UCSD-AML1 (cell line): ENCODE results near the gene FER1L5.

Experiments used
- DNase-seq: peaks from one replicate; lab custom pipeline; 2025; ENCODE audit not compliant: unreplicated experiment; lab: John Stamatoyannopoulos, UW

The FER1L5 gene

DNA sequence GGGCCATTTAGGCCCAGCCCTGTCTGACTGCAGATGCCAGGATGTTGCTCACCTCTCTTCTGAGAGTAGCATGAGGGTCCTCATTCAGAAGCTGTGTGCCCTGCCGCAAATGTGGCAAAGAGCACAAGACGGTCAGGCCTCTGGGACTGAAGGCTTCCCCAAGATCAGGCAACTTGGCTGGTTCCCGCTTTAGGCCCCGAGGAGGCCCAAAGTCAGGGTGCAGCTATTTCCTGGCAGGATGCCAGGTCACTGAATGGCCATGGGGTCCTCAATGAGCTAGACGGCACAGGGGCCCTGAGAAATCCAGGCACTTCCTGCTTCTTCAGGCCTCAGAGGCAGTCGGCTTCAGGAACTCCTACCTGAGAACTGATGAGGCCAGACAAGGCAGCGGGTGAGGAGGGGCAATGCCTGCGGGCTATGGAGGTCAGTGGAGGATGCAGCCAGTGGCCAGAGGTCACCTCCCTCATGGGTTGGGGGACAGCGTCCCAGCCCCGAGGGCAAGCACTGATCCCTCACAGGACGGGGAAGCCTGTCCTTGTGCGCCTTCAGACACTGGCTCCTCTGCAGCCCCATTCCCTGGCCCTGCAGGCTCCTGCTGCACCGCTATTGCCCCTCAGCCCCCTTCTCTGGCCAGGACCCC lies 52.4 kb downstream of the FER1L5 start:
- no peak for DNase-seq

DNA sequence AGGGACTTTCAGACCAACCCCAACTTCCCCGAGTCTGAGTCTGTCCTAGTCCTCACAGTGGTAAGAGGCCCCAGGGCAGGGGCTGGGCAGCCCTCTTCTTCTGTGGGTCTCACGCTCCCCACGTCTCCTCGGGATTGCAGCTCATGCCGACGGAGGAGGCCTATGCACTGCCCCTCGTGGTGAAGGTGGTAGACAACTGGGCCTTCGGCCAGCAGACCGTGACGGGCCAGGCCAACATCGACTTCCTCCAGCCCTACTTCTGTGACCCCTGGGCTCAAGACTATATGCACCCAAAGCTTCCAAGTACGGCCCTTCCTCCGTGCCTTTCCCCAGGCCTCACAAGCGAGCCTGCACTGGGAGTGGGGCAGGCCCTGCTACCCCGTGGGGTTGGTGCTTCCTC lies 53.0 kb downstream of the FER1L5 start:
- DNase-seq = no peak

DNA sequence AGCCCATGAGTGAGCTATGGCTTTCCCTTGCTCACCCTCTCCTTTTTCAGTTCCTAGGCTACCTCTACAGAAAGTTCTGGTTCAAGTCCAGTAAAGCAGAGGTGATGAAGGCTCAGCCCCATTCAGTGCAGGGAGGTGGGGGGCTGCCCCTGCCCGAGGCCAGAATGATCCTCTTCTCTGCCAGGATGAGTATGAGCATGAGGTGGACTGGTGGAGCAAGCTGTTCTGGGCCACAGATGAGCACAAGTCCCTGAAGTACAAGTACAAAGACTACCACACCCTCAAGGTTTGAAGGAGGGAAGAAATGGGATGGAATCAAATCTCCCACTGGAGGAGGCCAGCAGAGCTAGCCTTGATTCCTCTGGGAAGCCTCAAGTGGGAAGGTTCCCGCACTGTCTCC lies 54.9 kb downstream of the FER1L5 start:
- no peak for DNase-seq

DNA sequence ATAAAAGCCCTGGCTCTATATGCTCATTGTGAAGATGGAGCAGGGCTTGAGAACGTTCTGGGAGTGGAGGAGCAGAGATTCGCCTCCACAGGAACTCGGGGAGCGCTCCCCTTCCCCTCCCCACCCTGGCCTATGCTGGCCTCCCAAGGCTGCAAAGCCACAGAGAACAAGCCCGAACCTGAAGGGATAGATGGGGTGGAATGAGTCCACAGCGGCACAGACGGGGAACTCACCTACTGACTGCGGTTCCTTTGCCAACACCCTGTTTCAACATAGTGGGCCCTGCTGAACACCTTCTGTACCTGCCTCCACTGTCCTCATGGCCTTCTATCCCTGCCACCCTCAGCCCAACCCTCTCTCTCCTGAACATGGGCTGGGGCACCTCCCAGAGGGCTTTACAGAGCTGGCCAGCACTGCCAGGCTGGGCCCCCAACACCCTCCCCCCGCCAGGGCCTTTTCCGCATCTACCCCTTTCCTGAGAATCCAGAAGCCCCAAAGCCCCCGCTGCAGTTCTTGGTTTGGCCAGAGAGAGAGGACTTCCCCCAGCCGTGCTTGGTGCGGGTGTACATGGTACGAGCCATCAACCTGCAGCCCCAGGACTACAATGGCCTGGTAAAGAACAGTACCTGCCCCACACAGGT lies 55.8 kb downstream of the FER1L5 start:
- no peak for DNase-seq

DNA sequence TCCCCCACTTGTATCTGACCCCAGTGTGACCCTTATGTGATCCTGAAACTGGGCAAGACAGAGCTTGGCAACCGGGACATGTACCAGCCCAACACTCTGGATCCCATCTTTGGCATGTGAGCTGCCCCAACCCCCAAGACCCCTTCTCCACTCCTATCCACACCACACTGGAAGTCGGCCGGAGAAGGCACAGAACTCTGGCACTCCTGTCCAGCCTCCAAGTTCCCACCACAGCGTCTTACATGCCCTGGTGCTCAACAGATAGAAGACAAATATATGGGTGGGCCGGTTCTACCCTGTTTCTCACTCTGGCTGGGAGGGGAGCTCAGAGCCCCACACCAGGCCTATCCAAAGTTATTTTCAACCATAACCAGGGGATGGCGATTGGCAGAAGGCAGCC lies 56.5 kb downstream of the FER1L5 start:
- no peak for DNase-seq

DNA sequence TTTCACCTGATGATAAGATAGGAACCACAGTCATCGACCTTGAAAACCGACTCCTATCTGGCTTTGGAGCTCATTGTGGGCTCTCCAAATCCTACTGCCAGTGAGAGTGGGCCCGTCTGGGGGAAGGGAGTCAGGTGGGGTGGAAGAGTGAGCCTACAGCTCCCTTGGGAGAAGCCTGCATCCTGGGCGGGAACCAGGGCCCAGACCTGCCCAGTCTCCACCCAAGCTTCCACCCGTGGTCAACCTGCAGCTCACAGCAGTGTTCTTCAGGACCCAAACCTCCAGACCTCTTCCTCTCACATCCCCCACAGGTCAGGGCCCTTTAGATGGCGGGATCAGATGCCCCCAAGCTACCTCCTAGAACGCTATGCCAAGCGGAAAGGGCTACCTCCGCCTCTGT lies 57.1 kb downstream of the FER1L5 start:
- DNase-seq = no peak

DNA sequence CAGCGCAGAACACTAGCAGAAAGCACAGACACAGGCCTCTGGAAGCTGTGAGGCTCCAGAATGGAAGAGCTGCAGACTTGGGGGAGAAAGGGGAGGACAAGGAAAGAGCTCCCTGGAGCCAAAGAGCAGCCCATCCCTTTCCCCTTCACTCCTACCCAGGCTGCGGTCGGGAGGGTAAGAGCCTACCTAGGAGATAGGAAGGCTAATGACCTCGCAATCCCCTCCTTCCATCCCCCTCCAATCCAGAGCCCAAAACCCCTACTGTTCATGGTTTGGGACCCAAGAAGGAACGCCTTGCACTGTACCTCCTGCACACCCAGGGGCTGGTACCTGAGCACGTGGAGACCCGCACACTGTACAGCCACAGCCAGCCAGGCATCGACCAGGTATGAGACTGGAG lies 57.5 kb downstream of the FER1L5 start:
- DNase-seq = no peak

DNA sequence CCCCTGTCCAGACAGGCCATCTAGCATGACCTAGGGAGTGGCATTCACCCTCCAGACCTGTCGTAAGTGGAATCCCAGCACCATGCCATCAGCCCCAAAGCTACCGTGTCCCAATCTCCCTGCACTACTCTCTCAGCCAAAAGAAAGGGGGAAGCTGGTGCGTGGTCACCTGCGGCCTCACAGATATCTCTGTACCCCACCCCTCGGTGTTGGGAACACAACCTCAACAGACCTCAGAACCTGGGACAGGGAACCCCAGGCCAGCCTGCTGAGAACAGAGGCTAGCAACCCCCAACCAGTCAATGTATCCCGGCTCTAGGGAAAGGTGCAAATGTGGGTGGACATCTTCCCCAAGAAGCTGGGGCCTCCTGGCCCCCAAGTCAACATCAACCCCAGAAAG lies 59.1 kb downstream of the FER1L5 start:
- no peak for DNase-seq

DNA sequence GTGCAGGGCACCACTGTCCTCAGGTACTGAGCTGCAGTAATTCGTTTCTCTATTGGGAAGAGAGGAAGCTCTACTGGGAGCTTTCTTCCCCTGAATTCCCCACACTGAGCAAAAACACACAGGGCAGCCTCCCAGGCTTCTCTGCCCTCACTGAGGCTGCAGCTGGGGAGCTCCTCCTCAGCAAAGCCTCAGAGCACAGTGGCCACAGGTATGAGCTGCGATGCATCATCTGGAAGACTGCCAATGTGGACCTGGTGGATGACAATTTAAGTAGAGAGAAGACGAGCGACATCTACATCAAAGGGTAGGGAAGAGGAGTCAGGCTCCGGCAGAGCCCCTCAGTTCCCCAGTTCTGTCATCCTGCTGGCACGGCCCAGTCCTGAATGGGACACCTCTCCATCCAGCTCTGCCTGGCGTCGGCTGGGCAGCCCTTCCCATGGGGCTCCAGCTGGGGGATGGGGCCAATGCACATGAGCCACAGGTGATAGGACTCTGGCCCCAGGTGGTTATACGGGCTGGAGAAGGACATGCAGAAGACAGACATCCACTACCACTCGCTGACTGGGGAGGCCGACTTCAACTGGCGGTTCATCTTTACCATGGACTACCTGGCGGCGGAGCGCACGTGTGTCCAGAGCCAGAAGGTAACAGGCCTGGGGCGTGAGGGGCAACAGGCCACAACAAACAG lies 59.7 kb downstream of the FER1L5 start:
- no peak for DNase-seq

DNA sequence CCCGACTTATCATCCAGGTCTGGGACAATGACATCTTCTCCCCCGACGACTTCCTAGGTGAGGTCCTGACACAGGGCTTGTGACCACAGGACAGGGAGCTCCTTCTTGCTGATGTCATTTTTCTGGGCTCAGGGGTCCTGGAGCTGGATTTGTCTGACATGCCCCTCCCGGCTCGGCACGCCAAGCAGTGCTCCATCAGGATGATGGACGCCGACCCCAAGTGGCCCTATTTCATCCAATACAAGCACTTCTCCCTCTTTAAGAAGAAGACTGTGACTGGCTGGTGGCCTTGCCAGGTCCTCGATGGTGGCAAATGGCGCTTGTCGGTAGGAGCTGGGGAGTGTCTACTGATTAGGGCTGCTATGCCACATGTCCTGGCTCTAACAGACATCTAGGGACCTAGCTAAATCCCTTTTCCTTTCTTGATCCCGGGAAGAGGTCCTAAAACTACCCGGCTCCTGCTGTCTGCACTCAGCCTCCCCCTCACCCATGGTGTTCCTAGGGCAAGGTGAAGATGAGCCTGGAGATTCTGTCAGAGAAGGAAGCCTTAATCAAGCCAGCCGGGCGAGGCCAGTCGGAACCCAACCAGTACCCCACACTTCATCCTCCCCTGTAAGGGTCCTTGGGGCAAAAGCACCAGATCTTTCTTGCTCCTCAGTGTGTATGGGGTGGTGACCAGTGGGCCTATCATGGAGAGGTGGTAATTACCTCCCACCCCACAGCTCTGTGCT lies 60.6 kb downstream of the FER1L5 start:
- no peak for DNase-seq

DNA sequence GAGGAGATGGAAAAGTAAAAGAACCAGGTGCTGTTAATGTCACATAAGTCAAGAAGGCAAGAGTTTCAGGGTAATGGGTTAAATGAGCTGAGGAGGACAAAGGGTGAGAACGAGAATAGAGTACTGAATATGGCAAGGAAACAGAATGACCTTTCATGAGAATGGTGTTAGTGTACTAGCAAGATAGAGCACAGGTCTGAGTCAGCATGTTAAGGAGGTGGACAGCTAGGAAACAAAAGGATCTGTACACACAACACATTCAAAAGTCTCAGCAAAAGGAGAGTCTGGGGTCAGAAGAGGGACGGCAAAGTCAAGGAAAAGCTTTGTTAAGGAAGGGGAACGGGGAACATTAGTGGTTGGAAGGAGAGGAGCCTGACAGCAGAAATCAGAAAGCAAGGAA lies 68.4 kb downstream of the FER1L5 start:
- DNase-seq = no peak

DNA sequence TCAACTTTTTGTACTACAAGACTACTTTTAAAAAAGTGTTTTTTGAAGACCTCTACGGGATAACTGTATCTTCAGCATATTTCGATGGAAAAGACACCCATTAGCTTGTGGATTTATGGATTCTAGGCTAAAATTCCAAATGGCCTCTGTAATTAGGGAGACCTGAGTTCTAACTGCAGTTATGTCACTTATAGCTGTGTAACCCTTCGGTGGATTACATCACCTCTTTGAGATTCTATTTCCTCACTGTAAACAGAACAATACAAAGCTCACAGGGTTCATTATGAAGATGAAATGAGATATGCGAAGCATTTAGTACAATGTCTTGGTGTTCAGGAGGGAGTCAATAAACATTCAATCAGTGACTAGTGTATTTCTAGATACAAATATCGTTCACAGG lies 73.1 kb downstream of the FER1L5 start:
- DNase-seq = no peak

DNA sequence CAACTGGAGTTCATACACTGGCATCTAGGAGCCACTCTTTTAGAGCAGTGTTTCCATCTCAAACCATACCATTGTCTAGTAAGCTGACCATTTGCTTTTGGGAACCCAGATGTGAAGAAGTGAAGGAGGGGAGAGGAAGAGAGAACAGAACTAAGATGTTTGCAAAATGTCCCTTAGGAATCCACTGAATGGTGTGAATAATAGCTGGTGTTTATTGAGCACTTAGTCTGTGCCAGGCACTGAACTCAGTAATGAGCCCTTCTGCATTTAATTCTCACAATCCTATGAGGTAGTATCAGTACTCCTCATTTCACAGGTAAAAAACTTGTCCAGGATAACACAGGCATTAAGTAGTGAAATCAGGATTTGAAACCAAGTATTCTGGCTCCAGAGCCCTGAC lies 73.8 kb downstream of the FER1L5 start:
- no peak for DNase-seq

DNA sequence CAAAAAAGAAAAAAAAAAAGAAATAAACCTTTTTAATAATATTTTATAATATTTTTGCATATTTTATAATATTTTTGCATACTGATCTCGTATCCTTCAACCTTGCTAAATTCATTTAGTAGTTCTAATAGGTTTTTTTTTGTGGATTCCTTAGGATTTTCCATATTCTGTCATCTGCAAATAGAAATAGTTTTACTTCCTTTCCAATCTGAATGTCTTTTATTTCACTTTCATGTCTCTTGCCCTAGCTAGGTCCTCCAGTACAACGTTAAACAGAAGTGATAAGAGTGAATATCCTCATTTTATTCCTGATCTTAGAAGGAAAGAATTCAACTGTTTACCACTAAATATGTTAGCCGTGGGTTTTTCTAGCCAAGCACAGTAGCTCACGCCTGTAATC lies 83.6 kb downstream of the FER1L5 start:
- DNase-seq = no peak

DNA sequence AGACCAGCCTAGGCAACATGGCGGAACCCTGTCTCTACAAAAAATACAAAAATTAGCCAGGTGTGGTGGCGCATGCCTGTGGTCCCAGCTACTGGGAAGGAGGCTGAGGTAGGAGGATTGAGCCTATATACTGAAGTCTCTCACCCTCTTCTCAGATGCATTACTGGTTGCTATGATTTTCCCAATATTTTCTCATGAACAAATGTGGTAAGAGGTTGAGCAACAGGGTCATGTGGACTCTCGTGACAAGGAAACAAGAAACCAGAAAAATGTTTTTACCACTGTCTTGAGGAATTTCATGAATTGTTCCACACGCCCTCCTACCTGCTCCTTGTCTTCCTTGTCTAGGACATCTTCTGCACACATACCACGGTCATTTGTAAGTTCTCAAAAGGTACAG lies 84.9 kb downstream of the FER1L5 start:
- DNase-seq = no peak

DNA sequence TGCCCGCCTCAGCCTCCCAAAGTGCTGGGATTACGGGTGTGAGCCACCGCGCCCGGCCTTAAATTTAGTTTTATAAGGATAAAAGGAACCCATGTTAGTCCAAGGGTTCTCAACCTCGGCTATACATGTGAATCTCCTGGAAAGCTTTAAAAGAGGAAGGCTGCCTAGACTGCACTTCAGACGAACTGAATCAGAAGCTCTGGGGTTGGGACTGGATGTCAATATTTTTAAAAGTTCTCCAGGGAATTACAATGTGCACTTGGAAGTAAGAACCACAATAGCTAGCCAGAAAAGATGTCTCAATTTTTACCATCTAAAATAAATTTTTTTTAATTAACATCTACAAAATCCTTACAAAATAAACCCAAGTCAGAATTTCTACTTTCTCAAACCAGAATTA lies 87.2 kb downstream of the FER1L5 start:
- DNase-seq = no peak

DNA sequence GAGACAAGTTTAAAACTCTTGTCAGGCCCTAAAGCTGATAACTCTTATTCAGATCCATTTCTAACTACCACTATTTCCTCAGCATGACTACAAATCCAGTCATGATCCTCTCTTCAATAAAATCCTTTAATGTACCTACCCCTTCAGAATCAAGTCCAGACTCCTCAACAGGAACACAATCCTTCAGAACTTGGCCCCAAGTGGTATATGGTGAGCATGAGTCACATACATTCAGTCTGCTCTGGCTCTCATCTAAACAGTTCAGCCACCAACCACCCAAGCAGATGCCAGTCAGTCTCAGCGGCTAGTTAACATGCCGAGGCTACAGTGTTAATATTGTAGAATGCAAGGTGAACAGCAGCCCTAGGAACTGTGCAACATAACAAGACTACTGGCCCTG lies 87.6 kb downstream of the FER1L5 start:
- DNase-seq = no peak

DNA sequence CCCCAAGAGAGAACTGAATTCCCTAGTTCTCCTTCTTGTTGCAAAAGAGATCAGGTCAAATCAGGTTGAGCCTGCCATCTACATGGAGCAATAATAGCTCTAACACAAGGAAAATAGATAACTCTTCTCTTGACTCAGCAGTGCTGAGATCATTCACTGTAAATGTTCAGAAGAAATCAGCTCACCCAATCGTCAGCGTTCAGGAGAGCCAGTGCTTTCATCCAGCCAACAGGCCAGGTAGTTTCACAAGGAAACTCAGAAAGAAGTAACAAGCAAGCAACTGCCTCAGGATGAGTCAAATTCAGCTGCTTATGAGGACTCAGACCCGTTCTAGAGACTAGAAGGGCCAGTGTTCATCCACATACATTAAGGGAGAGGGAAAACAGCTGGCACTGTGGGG lies 91.4 kb downstream of the FER1L5 start:
- DNase-seq = no peak

DNA sequence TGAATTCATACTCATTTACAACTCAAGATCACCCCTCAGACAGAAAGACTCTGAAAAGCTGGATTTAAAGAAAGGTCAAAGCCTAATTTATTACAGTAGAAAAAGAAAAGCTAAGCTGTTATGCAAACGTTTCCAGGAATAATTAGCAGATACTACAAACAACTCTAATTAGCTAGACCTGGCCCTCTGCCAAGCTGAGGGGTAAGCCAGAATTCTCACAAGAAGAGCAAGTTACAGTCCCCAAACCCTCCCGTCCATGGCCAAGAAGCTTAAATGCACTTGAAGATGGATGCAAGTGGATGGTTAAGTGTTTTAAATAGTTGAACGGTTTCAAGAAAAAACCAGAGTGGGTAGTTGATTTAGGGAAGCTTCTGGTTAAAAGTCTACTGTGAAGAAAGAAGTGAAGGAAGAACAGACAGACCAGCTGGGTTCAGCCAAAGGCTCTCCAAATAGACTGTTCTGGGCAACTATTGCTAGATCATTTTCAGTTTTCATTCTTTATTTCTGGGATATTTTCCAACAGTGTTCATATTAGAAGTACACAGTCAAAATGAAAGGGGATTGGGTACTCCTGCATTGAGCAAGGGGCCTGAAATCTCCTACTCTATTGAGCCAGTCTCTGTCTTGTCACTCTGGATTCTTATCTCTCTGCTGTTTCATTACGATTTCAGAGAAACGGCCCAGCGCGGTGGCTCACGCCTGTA lies 92.5 kb downstream of the FER1L5 start:
- no peak for DNase-seq

DNA sequence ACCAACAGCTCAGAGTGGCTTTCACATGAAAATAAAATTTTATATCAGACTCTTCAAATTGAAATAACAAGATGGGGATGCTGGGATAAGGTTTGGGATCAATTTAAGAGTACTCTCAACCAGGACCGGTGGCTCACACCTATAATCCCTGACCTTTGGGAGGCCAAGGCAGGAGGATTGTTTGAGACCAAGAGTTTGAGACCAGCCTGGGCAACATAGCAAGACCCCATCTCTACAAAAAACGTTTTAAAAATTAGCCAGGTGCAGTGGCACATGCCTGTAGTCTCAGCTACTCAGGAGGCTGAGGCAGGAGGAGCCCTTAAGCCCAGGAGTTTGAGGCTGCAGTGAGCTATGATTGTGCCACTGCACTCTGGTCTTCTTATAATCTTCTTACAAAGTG lies 94.7 kb downstream of the FER1L5 start:
- DNase-seq = no peak

DNA sequence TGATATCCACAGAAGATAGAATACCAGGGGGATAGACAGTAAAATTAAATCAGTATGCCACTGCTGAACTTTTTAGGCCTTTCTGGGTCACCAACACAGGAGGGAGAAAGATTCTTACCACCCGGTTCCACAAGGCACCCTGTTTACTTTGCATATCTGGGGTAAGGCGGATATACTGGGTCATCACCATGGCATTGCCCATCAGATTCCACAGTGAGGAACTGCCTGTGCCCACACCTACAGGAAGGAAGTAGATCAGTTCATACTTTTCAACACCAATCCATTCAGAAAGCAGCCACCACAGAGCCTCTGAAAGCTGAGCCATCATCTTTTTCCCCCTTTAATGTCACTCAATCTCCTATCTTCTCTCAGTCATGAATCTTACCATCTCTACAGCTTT lies 95.3 kb downstream of the FER1L5 start:
- no peak for DNase-seq
